Cerebellar cortex (tissue), 1 donor: ENCODE measurements around the gene AGPAT4.
"Not testable (repeated sequence)": the region's sequence is repeated elsewhere in the genome, so short reads cannot be mapped to it uniquely, and the experiment has no call there.

Source experiments
- DNase-seq: peaks from one replicate; pipeline ENCODE4 v3.0.0-alpha.2; 2015; ENCODE audit warnings: low spot score

The AGPAT4 gene

DNA sequence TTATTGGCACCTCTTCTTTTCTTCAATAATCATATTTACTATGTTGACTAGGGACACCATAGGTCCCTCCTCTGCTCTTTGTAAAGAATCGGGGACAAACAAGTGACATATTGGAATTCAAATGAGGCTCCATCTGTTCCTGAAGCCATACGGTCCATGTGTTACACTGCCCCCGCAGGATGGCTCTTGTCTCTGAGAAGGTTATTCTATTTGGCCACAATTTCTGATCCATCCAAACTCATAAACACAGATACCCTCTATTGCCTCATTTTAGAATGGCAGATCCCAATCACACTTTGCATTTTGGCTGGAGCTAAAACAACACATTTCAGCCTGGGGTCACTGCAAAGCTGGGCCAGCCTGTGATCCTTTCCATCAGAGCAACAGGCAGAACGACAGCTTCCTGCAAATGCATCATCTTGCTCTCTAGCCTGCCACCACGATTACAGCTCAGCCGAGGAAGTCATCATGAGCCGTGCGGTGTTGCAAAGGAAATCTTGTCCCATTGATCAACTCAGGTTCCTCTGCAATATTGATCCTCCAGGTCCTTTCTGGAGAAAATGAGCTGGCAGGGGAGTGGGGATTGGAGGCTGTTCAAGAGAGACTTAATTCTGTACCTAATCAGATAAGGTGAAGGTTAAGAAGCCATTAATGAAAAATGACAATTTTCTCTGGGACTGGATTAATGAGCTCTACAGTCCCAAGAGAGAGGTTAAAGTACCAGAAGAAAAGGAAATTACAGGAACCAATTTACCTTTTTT is 73.1 kb downstream of the AGPAT4 start:
- peak; percentile 58 for DNase-seq

DNA sequence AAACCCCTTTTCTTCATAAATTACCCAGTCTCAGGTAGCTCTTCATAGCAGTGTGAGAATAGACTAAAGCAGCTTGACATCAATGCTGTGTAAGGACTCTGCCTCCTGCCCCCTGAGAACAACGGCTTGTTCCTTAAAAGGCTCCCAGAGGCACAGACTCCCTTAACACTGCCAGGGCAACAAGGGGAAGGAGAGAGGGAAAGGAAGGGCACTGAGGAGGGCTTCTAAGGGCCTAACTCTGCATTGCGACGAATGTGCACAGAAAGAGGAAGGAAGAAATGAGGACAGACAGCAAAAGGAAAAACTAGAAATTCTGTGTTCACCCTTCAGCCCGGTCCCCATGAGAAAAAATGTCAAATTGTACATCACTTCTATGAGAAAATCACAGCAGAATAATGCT is 74.0 kb downstream of the AGPAT4 start:
- DNase-seq, result no peak

DNA sequence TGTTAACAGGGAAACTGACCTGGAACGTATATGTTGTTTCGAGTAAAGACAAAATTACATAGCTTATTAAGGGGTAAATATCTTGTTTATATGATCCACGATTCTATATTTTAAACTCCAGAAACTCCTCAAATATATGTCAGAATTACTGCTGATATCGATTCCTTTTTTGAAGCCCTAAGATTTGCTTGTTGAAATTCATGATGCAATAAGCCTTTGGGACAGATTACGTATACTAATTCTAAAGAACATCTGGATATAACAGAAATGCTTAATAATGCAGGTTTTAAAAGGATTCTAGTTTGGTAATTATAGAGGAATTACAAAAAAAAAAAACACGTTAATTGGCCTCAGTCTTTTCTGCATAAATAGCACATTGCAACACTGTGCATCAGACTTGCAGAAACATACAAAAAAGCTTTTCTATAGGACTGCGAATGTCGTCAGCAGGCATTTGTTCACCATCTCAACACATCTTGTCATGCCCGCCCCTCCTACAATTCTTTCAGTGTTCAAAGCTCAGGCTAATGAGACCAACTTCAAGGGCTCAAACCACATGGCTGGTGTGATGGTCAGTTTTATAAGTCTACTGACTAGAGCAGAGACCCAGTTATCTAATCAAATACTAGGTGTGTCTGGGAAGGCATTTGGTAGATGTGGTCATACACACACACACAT is 74.9 kb downstream of the AGPAT4 start:
- DNase-seq, result no peak

DNA sequence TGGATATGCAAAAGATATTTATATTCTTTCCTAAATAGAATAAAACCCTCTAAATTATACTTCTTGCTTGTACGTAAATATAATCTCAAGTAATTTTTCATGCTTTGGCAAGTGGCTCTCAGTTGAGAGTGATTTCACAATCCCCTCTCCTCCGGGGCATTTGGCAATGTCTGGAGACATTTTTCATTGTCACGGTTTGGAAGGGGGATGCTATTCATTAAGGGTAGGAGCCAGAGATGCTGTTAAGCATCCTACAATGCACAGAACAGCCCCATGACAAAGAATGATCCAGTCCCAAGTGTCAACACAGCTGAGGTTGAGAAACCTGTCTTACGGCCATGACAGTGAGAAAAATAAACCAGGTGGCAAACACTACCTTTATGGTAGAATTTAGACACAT is 75.7 kb downstream of the AGPAT4 start:
- DNase-seq, result no peak

DNA sequence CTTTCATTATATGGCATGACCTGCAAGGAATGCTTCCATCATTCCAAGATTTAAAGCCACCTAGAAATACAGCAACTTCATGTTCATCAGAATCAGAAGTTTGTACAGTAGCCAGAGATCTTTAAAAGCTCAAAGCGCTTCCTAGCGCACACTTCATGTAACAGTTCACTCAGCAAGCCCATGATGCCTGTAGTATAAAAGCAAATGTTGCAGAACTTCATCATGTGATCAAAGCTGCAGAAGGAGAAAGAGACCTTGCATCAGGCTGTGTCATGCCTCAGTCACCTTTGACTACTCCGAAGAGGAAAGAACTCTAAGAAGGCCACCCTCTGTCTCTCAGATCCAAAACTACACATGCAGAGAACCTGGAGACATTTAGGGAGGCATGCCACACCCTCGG is 78.5 kb downstream of the AGPAT4 start:
- no peak for DNase-seq

DNA sequence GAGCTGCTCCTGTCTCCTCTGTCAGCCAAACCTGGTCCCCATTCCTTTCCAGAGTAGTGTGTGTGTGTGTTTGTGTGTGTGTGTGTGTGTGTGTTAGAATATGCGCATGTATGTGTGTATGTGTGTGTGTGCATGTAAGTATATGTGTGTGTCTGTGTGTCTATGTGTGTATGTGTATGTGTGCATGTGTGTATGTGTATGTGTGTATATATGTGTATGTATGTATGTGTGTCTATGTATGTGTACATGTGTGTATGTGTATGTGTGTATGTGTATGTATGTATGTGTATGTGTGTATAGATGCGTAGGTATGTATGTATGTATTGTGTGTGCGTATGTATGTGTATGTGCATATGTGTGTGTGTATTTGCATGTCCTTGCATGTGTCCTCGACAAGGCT is 79.5 kb downstream of the AGPAT4 start:
- no peak for DNase-seq

DNA sequence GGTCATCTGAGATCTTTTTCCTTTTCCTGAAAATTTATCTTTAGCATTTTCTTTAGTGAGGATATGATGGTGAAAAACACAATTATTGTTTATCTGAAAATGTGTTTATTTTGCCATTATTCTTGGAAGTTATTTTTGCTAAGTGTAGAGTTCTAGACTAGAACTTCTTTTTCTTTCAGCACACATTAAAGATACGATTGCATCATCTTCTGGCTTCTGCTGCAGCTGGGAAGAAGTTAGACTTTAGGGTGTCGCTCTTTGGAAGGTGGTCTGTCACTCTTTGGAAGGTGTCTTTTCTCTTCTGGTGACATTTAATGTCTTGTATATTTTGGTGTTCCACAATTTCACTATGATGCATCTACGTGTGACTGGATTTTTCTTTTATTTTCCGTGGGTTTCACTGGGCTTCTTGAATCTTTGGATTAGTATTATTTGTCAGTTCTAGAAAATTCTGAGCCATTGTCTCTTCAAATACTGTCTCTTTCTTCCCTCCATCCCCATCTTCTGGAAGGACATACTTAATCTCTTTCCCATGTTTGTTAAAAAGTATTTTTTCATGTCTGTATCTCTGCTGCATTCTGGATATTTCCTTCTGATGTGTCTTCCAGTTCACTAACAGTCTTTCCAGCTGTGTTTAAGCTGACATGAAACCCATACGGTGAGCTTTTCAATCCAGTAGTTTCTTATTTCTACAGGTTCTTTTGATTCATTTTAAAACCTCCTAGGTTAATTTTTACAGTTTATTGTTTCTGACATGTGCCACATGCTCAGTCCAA is 81.0 kb downstream of the AGPAT4 start:
- DNase-seq, result no peak

DNA sequence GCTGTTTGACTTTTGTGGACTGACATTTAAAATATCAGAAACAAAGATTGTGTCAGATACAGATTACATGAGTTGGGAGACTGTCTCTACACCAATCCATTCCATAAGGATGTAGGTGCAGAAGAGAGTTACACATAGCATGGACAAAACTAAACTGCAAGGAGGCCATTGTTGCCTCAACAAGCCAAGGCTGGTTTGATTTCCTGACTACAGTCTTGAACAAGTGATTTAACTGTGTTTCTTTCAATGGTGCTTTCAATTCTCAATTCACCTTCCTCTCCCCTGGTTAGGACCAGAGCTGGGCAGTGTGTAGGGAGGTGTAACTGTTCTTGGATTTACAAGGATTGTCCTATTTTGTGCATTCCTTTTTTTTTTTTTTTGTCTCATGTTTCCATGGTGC is 82.2 kb downstream of the AGPAT4 start:
- no peak for DNase-seq

DNA sequence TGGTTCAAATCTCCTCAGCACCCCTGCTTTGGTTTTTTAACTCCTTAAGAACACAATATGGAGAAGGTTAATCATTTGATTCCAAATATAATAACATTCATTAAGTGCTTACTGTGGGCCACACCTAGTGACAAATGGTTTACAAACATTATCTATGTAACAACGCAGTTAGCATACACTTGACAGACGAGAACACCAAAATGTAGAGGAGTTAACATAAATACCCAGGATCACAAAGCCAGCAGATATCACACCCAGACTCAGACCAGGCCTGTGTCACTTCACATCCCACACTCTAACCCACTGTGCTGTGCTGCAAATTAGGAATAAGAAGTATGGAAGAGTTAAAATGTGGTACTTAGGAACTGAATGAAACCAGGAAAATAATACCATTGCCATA is 82.9 kb downstream of the AGPAT4 start:
- DNase-seq, result no peak

DNA sequence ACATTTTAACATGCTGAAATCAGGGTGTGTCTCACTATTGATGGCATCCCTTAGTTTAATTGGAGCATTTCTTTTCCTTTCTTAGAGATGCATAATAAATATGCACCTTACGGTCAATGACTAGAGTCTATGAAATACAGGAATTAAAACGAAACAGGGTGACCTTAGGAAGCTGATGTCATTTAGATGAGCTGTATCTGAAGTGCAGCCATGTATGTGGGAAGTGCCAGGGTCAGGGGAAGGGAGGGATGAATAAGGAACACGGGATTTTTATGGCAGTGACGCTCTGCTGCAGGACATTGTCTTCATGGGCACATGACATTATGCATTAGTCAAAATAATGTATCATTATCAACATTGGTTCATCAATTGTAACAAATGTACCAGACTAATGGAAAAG is 84.0 kb downstream of the AGPAT4 start:
- no peak for DNase-seq

DNA sequence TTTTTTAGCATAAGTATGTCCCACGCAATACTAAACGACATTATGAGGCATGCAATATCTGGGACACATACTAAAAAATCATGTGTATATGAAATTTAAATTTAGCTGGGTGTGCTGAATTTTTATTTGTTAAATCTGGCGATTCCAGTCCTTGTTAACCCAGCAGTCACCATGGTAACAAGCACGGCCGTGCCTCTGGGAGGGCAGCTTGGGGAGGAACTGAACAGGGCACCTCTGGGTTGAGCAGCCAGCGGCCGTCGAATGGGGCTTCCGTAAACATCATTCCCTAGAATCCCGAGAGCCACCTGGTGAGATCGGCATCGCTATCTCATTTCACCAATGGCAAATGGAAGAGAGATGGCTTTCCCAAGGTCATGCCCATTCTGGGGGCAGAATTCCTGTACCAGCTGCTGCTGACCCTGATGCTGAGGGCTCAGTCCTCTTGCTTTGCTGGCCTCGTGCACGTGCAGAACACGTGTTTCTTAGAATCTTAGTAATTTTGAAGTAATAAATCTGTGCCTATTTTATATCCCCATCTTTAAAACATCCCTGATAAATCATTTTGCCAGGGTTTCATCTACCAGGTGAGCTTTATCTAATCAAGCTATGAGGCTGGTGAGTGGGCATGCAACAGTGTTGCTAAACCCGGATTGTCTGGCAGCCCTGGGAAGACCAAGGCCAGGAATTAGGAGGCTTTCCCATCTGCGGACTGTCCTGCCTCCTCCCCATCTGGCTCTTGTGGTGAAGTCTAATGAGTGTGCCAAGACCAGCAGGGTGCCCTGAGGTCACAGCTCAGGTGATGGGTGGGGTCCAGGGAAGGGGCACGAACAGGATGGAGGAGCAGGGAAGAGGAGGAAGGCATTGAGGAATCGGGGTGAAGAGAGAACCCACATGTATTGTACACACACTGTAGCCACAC is 85.1 kb downstream of the AGPAT4 start:
- DNase-seq, result peak; percentile 52

DNA sequence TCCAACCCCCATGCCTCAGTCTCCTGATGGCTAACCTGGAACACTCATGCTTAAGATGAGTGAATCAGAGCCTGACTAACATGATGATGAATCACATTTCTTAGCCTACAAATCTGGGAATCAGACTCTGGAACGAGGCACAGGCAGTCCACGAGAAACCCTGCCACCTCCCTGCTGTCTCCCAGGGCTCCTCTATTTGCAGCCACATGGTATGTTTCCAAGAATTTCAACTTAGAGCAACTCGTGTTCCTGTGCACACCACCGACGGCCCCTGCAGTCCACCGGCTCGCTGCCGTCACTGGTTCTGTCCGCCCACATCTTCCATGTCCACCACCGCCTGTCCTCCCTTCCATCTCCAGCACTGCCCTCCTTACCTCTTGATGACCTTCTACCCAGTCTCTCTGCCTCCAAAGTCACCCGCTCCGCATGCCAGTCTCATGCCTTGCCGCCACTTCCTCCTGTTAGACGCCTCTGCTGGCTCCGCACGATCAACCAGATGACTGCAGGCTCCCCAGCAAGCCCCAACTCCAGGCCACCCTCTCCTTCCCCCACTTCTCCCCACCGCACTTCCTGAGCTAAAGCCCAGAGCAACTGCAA is 87.6 kb downstream of the AGPAT4 start:
- DNase-seq, result no peak

DNA sequence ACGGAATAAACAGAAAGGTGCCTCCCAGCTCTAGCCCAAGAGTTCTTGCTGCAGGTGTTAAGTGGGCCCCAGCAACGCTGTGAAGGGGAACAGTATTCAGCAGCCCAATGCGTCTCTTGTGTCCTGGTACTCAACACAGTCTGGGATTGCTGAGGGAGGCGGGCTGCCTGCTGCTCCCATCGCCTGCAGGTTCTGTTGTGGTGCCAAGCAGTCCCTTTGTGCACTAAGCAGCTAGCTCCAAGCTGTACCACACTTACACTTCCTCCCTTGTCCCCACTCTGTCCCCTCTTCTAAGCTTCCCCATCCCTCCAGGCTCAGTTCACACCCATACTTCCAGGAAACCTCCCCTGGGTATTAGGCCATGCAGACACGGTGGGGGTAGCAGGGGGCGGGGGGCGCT is 92.7 kb downstream of the AGPAT4 start:
- DNase-seq, result no peak

DNA sequence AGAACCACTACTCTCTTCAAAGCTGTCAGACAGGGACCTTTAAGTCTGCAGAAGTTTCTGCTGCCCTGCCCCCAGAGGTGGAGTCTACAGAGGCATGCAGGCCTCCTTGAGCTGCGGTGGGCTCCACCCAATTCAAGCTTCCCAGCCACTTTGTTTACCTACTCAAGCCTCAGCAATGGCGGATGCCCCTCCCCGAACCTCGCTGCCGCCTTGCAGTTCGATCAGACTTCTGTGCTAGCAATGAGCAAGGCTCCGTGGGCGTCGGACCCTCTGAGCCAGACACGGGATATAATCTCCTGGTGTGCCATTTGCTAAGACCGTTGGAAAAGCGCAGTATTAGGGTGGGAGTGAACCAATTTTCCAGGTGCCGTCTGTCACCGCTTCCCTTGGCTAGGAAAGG is 95.7 kb downstream of the AGPAT4 start:
- DNase-seq, result not testable (repeated sequence)

DNA sequence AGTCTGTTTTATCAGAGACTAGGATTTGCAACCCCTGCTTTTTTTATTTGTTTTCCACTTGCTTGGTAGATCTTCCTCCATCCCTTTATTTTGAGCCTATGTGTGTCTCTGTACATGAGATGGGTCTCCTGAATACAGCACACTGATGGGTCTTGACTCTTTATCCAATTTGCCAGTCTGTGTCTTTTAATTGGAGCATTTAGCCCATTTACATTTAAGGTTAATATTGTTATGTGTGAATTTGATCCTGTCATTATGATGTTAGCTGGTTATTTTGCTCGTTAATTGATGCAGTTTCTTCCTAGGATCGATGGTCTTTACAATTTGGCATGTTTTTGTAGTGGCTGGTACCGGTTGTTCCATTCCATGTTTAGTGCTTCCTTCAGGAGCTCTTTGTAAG is 97.4 kb downstream of the AGPAT4 start:
- DNase-seq, result not testable (repeated sequence)

DNA sequence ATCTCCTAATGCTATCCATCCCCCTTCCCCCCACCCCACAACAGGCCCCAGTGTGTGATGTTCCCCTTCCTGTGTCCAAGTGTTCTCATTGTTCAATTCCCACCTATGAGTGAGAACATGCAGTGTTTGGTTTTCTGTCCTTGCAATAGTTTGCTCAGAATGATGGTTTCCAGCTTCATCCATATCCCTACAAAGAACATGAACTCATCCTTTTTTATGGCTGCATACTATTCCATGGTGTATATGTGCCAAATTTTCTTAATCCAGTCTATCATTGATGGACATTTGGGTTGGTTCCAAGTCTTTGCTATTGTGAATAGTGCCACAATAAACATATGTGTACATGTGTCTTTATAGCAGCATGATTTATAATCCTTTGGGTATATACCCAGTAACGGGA is 101.1 kb downstream of the AGPAT4 start:
- not testable (repeated sequence) for DNase-seq

DNA sequence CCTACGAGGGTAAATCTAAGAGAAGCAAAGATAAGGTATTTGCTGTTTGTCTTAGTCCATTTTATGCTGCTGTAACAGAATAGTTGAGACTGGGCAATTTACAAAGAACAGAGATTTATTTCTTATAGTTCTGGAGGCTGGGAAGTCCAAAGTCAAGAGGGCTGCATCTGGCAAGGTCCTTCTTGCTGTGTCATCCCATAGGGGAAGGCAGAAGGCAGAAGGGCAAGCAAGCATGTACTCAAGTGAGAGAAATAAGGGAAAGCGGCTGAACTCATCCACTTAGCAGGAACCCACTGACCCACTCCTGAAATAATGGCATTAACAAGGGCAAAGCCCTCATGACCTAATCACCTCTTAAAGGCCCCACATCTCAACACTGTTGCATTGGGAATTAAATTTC is 102.7 kb downstream of the AGPAT4 start:
- DNase-seq, result no peak

DNA sequence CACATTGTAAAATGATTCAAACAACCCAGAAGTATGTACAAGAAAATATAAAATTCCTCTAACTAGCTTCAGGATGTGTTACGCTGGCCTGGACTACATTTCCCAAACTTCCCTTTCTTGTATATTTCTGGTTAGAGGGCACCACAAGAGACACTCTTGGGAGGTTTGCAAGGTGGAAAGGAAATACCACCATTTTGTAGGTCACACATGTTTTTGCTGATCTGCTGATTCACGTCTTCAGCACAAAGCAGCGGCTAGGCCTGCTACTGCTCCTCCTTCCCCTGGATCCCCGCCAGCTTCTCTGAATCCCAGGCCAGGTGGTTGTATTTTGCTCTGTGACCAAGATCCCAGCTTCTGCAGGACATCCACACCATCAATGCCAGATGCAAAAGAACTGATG is 104.2 kb downstream of the AGPAT4 start:
- peak; percentile 83 for DNase-seq

DNA sequence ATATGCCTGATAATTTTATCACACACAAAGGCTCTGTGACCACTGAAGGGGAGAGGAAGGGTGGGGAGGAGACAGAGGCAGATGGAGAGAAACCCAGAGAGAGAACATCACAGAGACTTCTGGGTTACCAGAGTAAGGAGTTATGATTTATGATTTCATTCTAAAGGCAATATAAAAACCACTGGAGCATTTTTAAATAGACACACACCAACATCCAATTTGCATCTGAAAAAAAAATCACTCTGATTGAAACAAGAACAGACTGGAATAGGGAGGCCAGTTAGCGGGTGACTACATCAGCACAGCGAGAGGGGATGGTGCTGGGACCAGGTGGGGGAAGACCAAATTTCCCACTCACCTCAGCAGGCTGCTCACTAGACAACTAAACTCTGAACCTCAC is 104.8 kb downstream of the AGPAT4 start:
- no peak for DNase-seq

DNA sequence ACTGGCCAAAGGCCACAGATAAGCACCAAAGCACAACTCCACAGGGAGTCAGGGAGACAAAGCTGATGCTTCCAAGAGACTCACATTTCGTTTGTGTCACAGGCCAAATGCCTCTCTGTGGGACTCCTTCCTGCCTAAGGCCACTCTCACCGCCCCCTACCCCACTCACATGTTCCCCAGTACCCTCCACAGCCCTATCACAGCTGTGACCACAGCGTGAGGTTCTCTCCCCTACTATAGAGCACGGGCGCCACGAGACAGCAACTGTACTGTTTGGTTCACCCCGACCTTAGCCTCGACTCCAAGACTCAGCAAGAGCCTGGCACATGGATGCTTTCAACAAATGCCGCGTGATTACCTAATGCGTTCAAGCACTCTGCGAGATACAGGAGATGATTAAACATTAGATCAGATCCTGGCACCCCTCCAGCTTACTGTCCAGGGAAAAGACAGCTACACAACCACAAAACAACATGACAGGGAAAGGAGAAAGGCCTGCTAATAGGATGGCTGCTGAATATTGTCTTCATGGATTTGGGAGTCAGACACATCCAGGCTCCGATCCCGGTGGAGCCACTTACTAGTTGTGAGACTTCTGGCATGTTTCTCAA is 105.5 kb downstream of the AGPAT4 start:
- DNase-seq, result peak; percentile 87

DNA sequence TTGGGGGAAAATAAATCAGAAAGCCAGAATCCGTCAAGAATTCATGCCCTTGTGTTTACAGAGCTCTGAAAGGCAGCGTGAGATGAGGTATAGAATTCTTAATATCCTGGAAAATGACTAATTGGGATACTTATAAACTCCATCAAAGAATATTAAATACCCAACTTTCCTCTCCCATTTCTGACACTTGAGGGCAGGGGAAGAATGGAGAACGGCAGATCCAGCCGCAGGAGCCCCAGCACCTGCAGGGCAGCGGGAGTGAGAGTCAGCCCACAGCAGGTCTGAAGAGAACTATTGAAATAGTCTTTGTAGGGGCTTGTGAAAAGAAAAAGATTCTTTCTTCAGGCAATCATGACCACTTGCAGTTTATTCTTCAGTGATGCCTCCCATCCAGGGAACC is 107.2 kb downstream of the AGPAT4 start:
- DNase-seq, result no peak
